ENCODE results near the gene LMX1A.

Gene LMX1A

DNA sequence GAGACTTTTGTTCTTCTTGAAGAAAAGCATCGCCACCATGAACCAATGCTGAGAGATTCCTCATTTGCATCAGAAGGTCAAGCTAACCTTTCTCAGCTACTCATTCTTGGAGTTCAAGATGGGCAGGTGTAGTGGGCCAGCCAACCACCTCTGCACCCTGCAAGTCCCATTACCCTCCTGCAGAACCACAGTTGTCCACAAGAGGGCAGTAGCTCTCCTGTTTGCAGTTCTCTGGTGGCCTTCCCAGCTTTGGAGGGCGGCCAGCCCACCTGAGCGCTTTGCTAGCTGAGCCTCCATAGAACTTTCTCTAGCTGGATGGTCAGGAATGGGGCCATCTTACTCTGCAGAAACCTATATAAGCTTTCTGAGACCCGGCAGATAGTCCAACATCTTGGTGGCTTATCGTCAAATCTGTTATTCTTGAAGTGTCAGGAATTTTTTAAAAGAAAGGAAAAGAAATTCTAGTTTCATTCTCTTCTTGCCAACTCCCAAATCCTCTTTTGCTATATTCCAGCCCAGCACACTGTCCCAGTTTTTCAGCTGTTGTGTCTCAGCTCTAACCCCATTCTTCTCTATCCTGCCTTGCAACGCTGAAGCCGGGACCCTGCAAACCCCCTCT lies 11.0 kb upstream of the LMX1A start:
- no peak overlapping the region; the same call in 1 of the 2 replicates for H3K27ac ChIP-seq
- TF ChIP-seq, protein P1, sequence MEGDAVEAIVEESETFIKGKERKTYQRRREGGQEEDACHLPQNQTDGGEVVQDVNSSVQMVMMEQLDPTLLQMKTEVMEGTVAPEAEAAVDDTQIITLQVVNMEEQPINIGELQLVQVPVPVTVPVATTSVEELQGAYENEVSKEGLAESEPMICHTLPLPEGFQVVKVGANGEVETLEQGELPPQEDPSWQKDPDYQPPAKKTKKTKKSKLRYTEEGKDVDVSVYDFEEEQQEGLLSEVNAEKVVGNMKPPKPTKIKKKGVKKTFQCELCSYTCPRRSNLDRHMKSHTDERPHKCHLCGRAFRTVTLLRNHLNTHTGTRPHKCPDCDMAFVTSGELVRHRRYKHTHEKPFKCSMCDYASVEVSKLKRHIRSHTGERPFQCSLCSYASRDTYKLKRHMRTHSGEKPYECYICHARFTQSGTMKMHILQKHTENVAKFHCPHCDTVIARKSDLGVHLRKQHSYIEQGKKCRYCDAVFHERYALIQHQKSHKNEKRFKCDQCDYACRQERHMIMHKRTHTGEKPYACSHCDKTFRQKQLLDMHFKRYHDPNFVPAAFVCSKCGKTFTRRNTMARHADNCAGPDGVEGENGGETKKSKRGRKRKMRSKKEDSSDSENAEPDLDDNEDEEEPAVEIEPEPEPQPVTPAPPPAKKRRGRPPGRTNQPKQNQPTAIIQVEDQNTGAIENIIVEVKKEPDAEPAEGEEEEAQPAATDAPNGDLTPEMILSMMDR (conservative IDR thresholded peaks at IDR 0.05) = peak; percentile 87

DNA sequence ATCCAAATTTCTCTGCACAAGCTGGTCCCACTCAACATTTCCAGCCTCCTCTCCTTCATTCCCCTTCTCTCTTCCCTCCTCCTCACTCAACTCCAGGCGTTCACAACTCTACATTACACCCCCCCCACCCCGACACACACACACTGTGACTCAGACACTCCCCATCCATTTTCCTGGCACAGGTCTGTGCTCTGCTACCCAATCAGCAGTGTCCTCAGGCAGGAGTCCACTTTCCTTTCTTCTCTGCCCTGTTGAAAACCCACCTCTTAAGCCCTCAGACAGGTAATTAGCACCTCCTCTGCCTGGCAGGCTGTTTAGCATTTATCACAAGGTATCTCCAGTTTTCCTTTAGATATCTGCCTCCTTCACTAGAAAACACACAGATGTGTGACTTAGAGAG lies 8.8 kb upstream of the LMX1A start:
- H3K27ac ChIP-seq = no peak overlapping the region
- TF ChIP-seq, protein P1 (conservative IDR thresholded peaks at IDR 0.05) = no peak

DNA sequence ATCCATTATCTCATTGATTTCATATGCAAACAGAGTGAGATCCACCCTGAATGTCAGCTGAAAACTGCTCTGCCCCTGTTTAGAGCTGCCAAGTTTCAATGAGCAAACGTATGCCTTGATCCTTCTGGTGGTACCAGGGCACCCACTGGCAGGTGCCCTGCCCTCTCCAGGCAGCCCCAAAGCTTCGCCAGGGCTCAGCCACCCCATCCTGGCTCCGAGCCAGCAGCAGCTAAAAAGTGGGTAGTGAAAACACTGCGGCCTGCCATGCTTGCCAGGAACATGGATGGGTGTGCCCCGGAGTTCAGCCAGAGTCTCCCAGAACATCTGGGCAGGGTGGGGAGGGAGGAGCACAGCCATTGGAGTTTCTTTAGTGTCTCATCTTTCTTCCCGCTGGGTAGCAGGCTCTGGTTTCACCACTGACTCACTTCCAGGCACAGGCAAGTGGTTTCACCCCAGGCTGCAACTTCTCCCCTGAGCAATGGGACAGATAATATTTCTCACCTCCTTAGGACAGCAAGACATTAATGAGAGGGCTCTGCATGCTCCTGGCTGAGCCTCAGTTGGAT lies 8.1 kb upstream of the LMX1A start:
- no peak overlapping the region for H3K27ac ChIP-seq
- TF ChIP-seq, protein P1 (conservative IDR thresholded peaks at IDR 0.05) = no peak

DNA sequence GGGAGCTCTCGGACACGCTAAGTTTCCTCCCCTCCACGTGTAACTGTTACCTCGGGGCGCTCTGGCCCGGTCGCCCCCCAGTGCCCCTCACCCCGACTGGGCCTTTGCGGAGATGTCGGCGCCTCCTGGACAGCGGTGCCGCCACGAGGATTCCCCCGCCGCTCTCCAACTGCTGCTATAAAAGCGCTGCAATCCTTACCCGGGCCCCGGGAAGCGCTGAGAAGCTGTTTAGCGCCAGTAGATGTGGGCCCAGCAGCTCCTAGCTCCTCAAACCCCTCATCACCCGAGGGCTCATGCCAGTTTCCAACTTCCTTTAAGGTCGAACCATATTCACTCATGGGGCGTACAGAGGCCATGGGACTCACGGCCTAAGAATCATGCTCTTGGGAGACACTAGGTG lies 361 bp upstream of the LMX1A start:
- no peak overlapping the region for H3K27ac ChIP-seq
- TF ChIP-seq, protein P1 (conservative IDR thresholded peaks at IDR 0.05) = no peak

DNA sequence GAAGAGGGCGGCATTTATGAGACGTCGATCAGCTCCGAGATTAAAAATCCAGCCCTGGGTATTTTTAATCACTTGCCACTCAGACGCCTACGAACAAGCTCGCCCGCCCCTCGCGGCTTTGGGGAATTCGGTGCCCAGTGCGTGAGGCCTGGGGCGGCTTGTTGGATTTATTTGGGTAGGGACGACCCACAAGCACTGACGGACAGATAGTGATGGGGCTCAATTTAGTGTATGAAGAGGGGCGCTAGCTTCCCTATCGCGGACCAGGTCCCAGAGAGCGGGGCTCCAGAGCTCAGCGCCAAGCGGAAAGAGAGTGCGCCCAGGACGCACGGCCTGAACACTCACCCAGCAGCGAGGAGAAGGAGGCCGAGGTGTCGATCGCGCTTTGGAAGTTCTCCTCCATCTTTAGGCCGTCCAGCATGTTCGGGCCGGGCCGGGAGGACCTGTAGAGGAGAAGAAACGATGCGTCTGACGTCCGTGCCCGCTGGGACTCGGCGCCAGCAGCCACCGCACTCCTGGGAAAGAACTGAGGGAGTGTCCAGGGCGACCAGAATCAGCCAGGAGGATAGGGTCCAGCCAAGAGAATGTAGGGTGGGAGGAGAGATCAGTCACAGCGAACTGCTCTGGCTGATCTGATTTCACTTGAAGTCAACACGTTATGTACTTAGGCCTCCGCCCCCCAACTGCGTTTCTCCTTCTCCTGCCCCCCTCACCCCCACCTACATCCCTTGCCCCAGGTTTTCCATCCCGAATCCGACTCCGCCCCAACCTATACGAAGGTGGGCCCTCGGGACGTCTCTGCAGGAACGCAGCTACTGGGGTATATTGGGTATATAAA lies 1.2 kb downstream of the LMX1A start:
- peak overlapping the region; percentile 61; the same call in 1 of the 2 replicates for H3K27ac ChIP-seq
- TF ChIP-seq, protein P1 (conservative IDR thresholded peaks at IDR 0.05) = no peak

DNA sequence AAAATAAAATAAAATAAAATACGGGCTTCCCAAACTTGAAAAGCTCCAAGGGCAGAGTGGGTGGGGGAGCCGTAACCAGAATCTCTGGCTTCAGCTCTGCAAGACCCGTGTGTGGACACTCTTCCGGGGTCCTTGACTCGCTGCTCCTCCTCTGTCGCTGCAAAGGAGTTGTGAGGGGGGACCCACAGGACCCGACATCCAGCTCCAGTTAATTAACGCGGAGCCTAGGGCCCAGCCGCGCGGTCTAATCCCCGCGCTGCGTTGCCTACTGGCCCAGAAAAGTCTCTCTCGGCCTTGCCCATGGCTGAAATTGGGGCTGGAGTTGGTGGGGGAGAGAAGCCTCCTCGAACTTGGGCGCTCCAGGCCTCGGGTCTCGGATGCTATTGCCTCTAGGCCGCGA lies 1.8 kb downstream of the LMX1A start:
- TF ChIP-seq, protein P1 (conservative IDR thresholded peaks at IDR 0.05) = no peak
- no peak overlapping the region for H3K27ac ChIP-seq
